ENCODE results near the gene CFAP97.

DNA sequence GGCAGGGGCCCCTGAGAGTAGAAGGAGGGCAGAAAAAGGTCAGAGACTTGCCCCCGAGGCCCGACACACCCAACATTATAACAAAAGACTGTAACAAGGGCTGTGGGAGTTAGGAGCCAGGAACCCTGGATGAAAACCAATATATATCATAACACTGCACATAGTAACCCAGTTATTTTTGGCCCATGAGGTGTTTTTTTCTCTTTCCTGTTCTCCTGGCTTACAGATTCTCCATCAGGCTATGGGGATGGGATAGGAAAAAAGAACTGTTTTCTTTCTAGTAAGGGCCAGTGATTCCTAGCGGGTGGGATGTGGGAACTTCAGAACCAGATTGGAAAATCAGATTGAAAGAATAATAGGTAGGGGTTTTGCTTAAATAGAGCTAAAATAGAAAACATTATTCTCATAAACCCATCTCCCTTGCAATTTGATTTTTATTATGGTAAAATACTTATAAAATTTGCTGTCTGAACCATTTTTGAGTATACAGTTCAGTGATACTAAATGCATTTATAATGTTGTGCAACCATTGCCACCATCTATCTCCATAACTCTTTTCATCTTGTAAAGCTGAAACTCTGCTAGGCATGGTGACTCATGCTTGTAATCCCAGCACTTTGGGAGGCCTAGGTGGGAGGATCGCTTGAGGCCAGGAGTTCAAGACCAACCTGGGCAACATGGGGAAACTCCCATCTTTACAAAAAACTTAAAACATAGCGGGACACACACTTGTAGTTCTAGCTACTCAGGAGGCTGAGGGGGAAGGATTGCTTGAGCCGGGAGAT lies 39.1 kb upstream of the CFAP97 start:
- TF ChIP-seq, protein P1, sequence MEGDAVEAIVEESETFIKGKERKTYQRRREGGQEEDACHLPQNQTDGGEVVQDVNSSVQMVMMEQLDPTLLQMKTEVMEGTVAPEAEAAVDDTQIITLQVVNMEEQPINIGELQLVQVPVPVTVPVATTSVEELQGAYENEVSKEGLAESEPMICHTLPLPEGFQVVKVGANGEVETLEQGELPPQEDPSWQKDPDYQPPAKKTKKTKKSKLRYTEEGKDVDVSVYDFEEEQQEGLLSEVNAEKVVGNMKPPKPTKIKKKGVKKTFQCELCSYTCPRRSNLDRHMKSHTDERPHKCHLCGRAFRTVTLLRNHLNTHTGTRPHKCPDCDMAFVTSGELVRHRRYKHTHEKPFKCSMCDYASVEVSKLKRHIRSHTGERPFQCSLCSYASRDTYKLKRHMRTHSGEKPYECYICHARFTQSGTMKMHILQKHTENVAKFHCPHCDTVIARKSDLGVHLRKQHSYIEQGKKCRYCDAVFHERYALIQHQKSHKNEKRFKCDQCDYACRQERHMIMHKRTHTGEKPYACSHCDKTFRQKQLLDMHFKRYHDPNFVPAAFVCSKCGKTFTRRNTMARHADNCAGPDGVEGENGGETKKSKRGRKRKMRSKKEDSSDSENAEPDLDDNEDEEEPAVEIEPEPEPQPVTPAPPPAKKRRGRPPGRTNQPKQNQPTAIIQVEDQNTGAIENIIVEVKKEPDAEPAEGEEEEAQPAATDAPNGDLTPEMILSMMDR (IDR thresholded peaks at IDR 0.05; ENCODE audit: low read length), result no peak
- TF ChIP-seq EZH2 (optimal IDR thresholded peaks at IDR 0.05; ENCODE audit: low read depth, low read length), result no peak
